D721Med (cell line): Measurements from ENCODE around the gene CRNN.

Source experiments
- DNase-seq: peaks from one replicate; pipeline ENCODE4 v3.0.0; 2011; ENCODE audit warnings: low spot score; ENCODE audit not compliant: insufficient read length
- FAIRE-seq: peaks from 2 replicates; lab custom pipeline; 2011; peaks lifted over from hg19 to GRCh38; lab: Jason Lieb, UNC
- CTCF ChIP-seq: IDR thresholded peaks from 2 replicates; pipeline ENCODE4 v1.5.1; 2012; ENCODE audit warnings: mild to moderate bottlenecking, control low read depth; ENCODE audit not compliant: insufficient read depth; ENCODE audit errors: missing control alignments

The CRNN gene

GRCh38 chr1:152427458-152427857 is 13.4 kb upstream of the CRNN start:
- no peak for DNase-seq
- FAIRE-seq = no peak
- TF ChIP-seq CTCF = no peak

- DNase-seq (no peak), FAIRE-seq (no peak)
- TF ChIP-seq CTCF = no peak
These were observed 12.7 kb upstream of the CRNN start for GRCh38 chr1:152426731-152427130.

- FAIRE-seq = no peak
- no peak for DNase-seq
- no peak for TF ChIP-seq CTCF
These were observed 5.9 kb upstream of the CRNN start for GRCh38 chr1:152419917-152420316.

GRCh38 chr1:152415454-152416227 is 1.6 kb upstream of the CRNN start:
- no peak for FAIRE-seq
- no peak for DNase-seq
- no peak for TF ChIP-seq CTCF

GRCh38 chr1:152412756-152413155 is 1.3 kb downstream of the CRNN start:
- no peak for TF ChIP-seq CTCF
- FAIRE-seq (no peak), DNase-seq (no peak)

- DNase-seq (no peak), FAIRE-seq (no peak)
- no peak for TF ChIP-seq CTCF
These were observed 2.9 kb downstream of the CRNN start for GRCh38 chr1:152411134-152411533.

- TF ChIP-seq CTCF = no peak
- no peak for DNase-seq
- no peak for FAIRE-seq
These were observed 3.5 kb downstream of the CRNN start for GRCh38 chr1:152410599-152410998.
